Testis (tissue), 2 donors: ENCODE measurements around the gene COL5A2.

Source experiments
- POLR2A ChIP-seq: fragments of 450-650 bp; IDR thresholded peaks from one replicate; pipeline ENCODE4 v1.6.1; 2017; ENCODE audit warnings: antibody characterized with exemption, mild to moderate bottlenecking, moderate library complexity
- TF ChIP-seq, protein P1 (sequence below), 3 experiments: fragments of 450-650 bp in 2 of 3; fragments of 200-600 bp in 1 of 3; sonication (generic) in 1 of 3; IDR thresholded peaks; one replicate each; pipeline ENCODE4 v1.5.1; 2016 to 2019; ENCODE audit warnings: antibody characterized with exemption in 3 of 3, mild to moderate bottlenecking in 2 of 3, moderate library complexity in 1 of 3

DNA sequence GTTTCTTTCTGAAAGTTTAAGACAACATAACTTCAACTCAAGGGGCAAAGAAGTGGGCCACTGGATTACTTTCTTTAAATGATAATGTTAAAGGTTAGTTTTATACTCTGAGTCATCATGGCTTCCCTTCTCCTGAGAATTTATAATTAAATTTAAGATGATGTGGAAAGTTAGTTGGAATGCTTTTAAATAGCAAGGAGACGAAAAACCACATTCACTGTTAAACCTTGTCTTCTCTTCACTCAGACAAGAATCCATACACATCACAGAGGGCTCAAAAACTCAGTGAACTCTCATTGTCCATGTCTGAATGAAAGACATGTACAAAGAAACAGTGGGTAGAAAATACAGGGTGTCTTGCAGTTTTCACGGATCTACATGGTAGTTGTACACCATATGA, 65.6 kb downstream of the COL5A2 start:
- TF ChIP-seq, protein P1, sequence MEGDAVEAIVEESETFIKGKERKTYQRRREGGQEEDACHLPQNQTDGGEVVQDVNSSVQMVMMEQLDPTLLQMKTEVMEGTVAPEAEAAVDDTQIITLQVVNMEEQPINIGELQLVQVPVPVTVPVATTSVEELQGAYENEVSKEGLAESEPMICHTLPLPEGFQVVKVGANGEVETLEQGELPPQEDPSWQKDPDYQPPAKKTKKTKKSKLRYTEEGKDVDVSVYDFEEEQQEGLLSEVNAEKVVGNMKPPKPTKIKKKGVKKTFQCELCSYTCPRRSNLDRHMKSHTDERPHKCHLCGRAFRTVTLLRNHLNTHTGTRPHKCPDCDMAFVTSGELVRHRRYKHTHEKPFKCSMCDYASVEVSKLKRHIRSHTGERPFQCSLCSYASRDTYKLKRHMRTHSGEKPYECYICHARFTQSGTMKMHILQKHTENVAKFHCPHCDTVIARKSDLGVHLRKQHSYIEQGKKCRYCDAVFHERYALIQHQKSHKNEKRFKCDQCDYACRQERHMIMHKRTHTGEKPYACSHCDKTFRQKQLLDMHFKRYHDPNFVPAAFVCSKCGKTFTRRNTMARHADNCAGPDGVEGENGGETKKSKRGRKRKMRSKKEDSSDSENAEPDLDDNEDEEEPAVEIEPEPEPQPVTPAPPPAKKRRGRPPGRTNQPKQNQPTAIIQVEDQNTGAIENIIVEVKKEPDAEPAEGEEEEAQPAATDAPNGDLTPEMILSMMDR (IDR thresholded peaks at IDR 0.05): no peak
- TF ChIP-seq POLR2A: no peak
